Spleen (tissue), 13 donors: ENCODE data around the gene CCNA1. TPM values are rescaled to one million over a fixed set of nuclear protein-coding genes. Genes with fewer than 3 reads are reported as not detected.
A peak's percentile ranks its signal among the peaks of the same experiment; 100 is the strongest.

Source experiments
- DNase-seq: peaks from one replicate; pipeline ENCODE4 v3.0.0-alpha.2; 2020
- H3K27ac ChIP-seq, 8 donors: fragments of 200-600 bp; sonication (generic) in 7 of 8; 1 replicate in 4 of 8; 2 replicates in 4 of 8; pipeline versions ENCODE4 v1.5.0 to v1.8.0; 2016 to 2021; ENCODE audit warnings: inconsistent platforms in 4 of 8, mild to moderate bottlenecking in 4 of 8, moderate library complexity in 1 of 8
- H3K27me3 ChIP-seq, 7 donors: fragments of 200-600 bp; sonication (generic) in 6 of 7; replicated peaks in 1 of 7; 1 replicate in 4 of 7; 2 replicates in 3 of 7; pipeline versions ENCODE4 v1.5.0 to v1.8.0; 2016 to 2021; ENCODE audit warnings: inconsistent platforms in 3 of 7, mild to moderate bottlenecking in 1 of 7
- H3K36me3 ChIP-seq, 6 donors: fragments of 200-600 bp; sonication (generic) in 5 of 6; 1 replicate in 4 of 6; 2 replicates in 2 of 6; pipeline versions ENCODE4 v1.5.0 to v1.8.0; 2016 to 2021; ENCODE audit warnings: inconsistent platforms in 2 of 6
- H3K4me1 ChIP-seq, 6 donors: fragments of 200-600 bp; sonication (generic) in 5 of 6; 1 replicate in 3 of 6; 2 replicates in 3 of 6; pipeline versions ENCODE4 v1.5.0 to v1.8.0; 2016 to 2021; ENCODE audit warnings: inconsistent platforms in 3 of 6
- H3K4me3 ChIP-seq, 8 donors: fragments of 200-600 bp; sonication (generic) in 7 of 8; 1 replicate in 4 of 8; 2 replicates in 4 of 8; pipeline versions ENCODE4 v1.5.0 to v1.8.0; 2016 to 2021; ENCODE audit warnings: inconsistent platforms in 4 of 8, mild to moderate bottlenecking in 4 of 8, moderate library complexity in 2 of 8
- H3K9me3 ChIP-seq, 8 donors: fragments of 200-600 bp; sonication (generic) in 7 of 8; 1 replicate in 4 of 8; 2 replicates in 4 of 8; pipeline versions ENCODE4 v1.5.0 to v1.8.0; 2016 to 2021; ENCODE audit warnings: inconsistent platforms in 4 of 8
- POLR2A ChIP-seq, 3 donors: fragments of 450-650 bp; IDR thresholded peaks; one replicate each; pipeline ENCODE4 v1.5.1; 2017; ENCODE audit warnings: antibody characterized with exemption in 3 of 3, mild to moderate bottlenecking in 1 of 3
- POLR2AphosphoS5 ChIP-seq, 3 donors: sonication (generic); formaldehyde crosslinking; IDR thresholded peaks; one replicate each; pipeline ENCODE4 v1.5.1; 2017; ENCODE audit warnings: antibody characterized with exemption in 3 of 3
- WGBS, 5 donors: extraction: QIAGEN DNeasy Blood & Tissue Kit in 3 of 5; methylation state at CpG; one replicate each; pipeline versions ENCODE4 v1.1.5 to v1.1.7; 2013 to 2018; 5-methylcytosine and 5-hydroxymethylcytosine counted together
- intact Hi-C: fragments of 100-400 bp; cut with DNase I; formaldehyde crosslinking; loops from one replicate; pipeline ENCODE4 v1.15.0; 2023; ENCODE audit warnings: low total_unique reads
- long read RNA-seq, 2 donors: transcript quantifications; one replicate each; lab custom pipeline, GENCODE V29; 2026
- polyA plus RNA-seq, 3 donors: library from polyadenylated mRNA; stranded (reverse); fragments of 200-250 nt; gene quantifications; one replicate each; pipeline ENCODE4 v1.2.1, GENCODE V29; 2013
- total RNA-seq, 7 donors: library from RNA; depleted of rRNA in 3 of 7; stranded (reverse); fragments of >200 nt in 3 of 7; fragmentation: NEBNext Ultra II Directional in 4 of 7; extraction: Animal tissue kit (Norgen Biotek cat#: 25700) in 4 of 7; gene quantifications; one replicate each; pipeline versions ENCODE4 v1.1.0 to v1.2.1, GENCODE V29; 2016 to 2021
- TF ChIP-seq, protein P1 (sequence below), 11 experiments: fragments of 200-600 bp in 7 of 11; fragments of 450-650 bp in 4 of 11; sonication (generic) in 4 of 11; IDR thresholded peaks in 8 of 11; conservative IDR thresholded peaks in 3 of 11; 1 replicate in 7 of 11; 2 replicates in 4 of 11; pipeline versions ENCODE4 v1.4.0 to v1.8.0; 2016 to 2021; ENCODE audit warnings: antibody characterized with exemption in 11 of 11, inconsistent platforms in 4 of 11, mild to moderate bottlenecking in 1 of 11
- donor health status: healthy with polysubstance abuse.
- donor health status: DM: no; HTN: no; CAD: no; lungs with moderate emphysema.
- donor health status: DM: no; HTN: no; CAD: no.
- donor health status: Bipolar disorder and iron deficiency.
- donor health status: healthy.
- donor health status: DM: no; HTN: no; CAD: no.
- donor health status: DM: yes; HTN: yes; CAD: no.

The CCNA1 gene
- 1 to 10 TPM in 1 of 7 donors, under 1 TPM in 5, not detected in 1; 0.20 to 1.3 (median 0.75) TPM for total RNA-seq
- polyA plus RNA-seq = under 1 TPM; 0.13 to 0.46 (median 0.38) TPM
- long read RNA-seq, donor 1 = 0 reads
- long read RNA-seq, donor 2 = 0 reads

DNA sequence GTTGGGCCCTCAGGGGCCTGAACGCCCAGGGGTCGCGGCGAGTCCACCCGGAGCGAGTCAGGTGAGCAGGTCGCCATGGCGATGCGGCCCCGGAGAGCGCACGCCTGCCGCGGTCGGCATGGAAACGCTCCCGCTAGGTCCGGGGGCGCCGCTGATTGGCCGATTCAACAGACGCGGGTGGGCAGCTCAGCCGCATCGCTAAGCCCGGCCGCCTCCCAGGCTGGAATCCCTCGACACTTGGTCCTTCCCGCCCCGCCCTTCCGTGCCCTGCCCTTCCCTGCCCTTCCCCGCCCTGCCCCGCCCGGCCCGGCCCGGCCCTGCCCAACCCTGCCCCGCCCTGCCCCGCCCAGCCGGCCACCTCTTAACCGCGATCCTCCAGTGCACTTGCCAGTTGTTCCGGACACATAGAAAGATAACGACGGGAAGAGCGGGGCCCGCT is at the start of gene CCNA1:
CCNA1 (plus strand) TSS at position 390 of the 439 bp plus-strand sequence. CDS start 562 bp downstream, outside the sequence.
- DNase-seq = peak; percentile 83

DNA sequence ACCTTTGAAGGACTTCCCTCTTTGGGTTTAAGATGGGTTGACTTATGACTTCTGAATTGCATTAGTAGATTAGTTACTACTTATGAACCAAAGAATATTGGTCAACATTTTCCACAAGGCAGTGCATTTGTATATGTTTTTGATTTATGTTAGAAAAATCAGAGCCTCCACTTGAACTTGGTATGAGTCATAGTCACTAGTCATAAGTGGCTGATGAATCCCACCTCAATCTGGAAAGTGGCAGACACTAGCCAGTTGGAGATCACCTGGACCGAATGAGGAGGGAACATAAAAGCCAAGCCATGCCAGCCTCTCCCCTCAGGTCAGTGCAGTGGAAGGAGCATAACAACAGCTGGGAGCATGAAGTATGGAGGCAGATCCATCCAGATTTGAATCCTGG is 46.8 kb upstream of the CCNA1 start:
- 78 to 94% (median 80%) methylated on average over 1 of the region's 1 CpG for WGBS, 5 donors
- no peak overlapping the region for H3K27ac ChIP-seq
- no peak for TF ChIP-seq POLR2AphosphoS5 (IDR thresholded peaks at IDR 0.05)
- no peak for TF ChIP-seq POLR2A (IDR thresholded peaks at IDR 0.05)
- TF ChIP-seq, protein P1, sequence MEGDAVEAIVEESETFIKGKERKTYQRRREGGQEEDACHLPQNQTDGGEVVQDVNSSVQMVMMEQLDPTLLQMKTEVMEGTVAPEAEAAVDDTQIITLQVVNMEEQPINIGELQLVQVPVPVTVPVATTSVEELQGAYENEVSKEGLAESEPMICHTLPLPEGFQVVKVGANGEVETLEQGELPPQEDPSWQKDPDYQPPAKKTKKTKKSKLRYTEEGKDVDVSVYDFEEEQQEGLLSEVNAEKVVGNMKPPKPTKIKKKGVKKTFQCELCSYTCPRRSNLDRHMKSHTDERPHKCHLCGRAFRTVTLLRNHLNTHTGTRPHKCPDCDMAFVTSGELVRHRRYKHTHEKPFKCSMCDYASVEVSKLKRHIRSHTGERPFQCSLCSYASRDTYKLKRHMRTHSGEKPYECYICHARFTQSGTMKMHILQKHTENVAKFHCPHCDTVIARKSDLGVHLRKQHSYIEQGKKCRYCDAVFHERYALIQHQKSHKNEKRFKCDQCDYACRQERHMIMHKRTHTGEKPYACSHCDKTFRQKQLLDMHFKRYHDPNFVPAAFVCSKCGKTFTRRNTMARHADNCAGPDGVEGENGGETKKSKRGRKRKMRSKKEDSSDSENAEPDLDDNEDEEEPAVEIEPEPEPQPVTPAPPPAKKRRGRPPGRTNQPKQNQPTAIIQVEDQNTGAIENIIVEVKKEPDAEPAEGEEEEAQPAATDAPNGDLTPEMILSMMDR (IDR thresholded peaks at IDR 0.05 in 8 of 11, conservative IDR thresholded peaks at IDR 0.05 in 3 of 11) = no peak
- peaks cover 0 to 15% (median 0%) of the 10 kb centered on the region in 7 donors for H3K27me3 ChIP-seq
- intact Hi-C loops = no loop called here
- DNase-seq = no peak
- H3K4me3 ChIP-seq = no peak overlapping the region
- no peaks in the 10 kb centered on the region for H3K9me3 ChIP-seq
- H3K4me1 ChIP-seq = no peaks in the 10 kb centered on the region
- no peaks in the 10 kb centered on the region for H3K36me3 ChIP-seq

More for the DNA sequence above, at the start of gene CCNA1:
- H3K4me1 ChIP-seq = peaks cover 11 to 32% (median 23%) of the 10 kb centered on the region in 6 donors
- H3K27me3 ChIP-seq = peaks cover 5 to 73% (median 39%) of the 10 kb centered on the region in 7 donors
- no peaks in the 10 kb centered on the region for H3K9me3 ChIP-seq
- H3K36me3 ChIP-seq = no peaks in the 10 kb centered on the region
- TF ChIP-seq POLR2AphosphoS5 (IDR thresholded peaks at IDR 0.05) = no peak
- TF ChIP-seq, protein P1 (IDR thresholded peaks at IDR 0.05 in 8 of 11, conservative IDR thresholded peaks at IDR 0.05 in 3 of 11) = no peak
- no peak for TF ChIP-seq POLR2A (IDR thresholded peaks at IDR 0.05)
- H3K4me3 ChIP-seq = peak within 1 kb of the TSS; percentile 25 to 79 (median 50)
- no peak within 1 kb of the TSS for H3K27ac ChIP-seq
- intact Hi-C loops = no loop called here
- WGBS, 5 donors = 0 to 5% (median 1%) methylated on average over 15 to 46 of the region's 46 CpGs

DNA sequence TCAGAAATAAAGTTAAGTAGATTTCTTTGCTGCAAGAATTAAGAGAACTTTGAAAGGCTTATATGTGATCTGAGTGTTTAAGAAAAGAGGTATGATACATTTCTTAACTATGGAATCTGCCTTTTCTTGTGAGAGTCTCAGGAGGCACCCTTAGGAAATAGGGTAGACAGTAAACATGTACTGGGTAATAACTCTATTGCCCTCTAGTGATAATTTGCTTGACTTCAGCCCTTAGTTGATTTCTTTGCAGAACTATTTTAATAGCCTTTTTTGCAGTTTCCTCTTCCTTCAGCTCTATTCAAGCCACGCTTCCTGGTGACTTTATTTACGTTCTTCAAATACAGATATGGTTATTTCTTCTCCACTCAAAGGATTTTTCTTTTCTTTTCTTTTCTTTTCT is 37.0 kb upstream of the CCNA1 start:
- H3K27ac ChIP-seq = no peak overlapping the region
- TF ChIP-seq, protein P1 (IDR thresholded peaks at IDR 0.05 in 8 of 11, conservative IDR thresholded peaks at IDR 0.05 in 3 of 11) = peak in 2 of 11 experiments; percentile 19 to 21
- no peak for TF ChIP-seq POLR2AphosphoS5 (IDR thresholded peaks at IDR 0.05)
- H3K9me3 ChIP-seq = peaks cover 0 to 6% (median 0%) of the 10 kb centered on the region in 8 donors
- H3K27me3 ChIP-seq = no peaks in the 10 kb centered on the region
- H3K4me1 ChIP-seq = no peaks in the 10 kb centered on the region
- WGBS, 5 donors = 7 to 18% (median 9%) methylated on average over 2 of the region's 2 CpGs
- no peak for DNase-seq
- intact Hi-C loops = loop anchor here (10.0 kb wide), 1 partner anchor 110 kb away; no protein-coding TSS in a partner anchor
- H3K4me3 ChIP-seq = no peak overlapping the region
- H3K36me3 ChIP-seq = no peaks in the 10 kb centered on the region

DNA sequence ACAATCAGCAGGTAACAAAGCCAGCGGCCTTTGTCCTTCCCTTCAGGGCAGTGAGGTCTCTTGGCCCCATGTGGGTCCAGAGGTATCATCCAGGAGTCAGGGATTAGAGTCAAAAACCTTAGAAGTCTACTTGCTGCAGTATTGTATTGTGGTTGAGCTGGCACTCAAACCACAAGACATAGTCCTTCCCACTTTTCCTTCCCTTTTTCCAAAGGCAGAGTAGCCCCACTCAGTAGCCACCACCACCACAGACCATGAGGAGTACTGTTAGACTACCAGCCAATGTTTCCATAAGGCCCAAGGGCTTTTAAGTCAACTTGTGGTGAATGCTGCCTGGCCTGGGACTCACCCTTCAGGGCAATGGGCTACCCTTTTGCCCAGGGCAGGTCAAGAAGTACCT is 27.1 kb upstream of the CCNA1 start:
- Histone ChIP-seq H3K27ac (no peak overlapping the region), H3K36me3 (no peaks in the 10 kb centered on the region), H3K4me3 (no peak overlapping the region), H3K27me3 (no peaks in the 10 kb centered on the region), H3K4me1 (no peaks in the 10 kb centered on the region), H3K9me3 (peaks cover 0 to 2% (median 0%) of the 10 kb centered on the region in 8 donors)
- TF ChIP-seq, protein P1 (IDR thresholded peaks at IDR 0.05 in 8 of 11, conservative IDR thresholded peaks at IDR 0.05 in 3 of 11) = no peak
- TF ChIP-seq POLR2AphosphoS5 (IDR thresholded peaks at IDR 0.05) = no peak
- no peak for TF ChIP-seq POLR2A (IDR thresholded peaks at IDR 0.05)
- WGBS, 5 donors = 55 to 83% (median 78%) methylated on average over 1 of the region's 1 CpG; no CpG with 5 or more reads in 1 of the 5 donors
- DNase-seq = no peak
- intact Hi-C loops = no loop called here
